Stimulated activated CD8-positive, alpha-beta memory T cell treated with anti-CD3 and anti-CD28 coated beads, Interleukin-15, amount 100 ng/mL, for 1 hour (primary cell): ENCODE data around the gene MARK1.

ENCODE experiments used
- DNase-seq: peaks from one replicate; pipeline ENCODE4 v3.0.0-alpha.2; 2020; ENCODE audit warnings: low read depth

The MARK1 gene

DNA sequence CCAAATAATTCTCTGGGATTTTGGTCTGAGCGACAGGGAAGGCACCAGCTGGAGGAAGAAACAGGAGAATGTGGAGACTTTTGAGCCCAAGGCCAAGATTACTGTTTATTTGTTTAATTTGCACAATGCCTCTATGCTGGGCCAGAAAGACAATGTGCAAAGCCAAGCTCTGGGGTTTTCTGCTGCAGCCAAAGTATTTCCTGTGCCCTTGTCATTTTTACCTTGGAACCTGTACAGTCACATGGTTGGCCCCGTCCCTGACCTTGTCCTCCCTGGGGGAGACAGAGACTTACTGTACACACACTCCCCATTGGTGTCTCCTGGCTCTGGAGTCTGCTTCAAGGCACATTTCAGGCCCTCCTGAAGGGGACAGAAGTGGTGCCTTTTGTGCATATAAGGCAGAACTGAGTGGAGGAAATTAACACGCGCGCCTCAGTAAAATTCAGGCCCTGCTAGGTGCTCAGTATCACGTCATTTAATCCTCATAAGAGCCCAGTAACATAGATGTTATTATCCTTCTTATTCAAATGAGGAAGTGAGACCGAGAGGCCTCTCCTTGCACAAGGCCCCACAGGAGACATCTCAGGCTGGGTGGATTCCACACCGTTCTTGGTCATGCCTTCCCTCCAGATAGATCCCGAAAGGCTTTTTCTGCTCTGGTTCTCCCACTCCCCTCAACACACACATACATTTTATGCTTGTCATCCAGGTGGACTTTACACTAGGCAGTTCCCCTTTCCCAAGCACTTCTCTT lies 183.3 kb downstream of the MARK1 start:
- DNase-seq: no peak
